GM18526 (cell line): ENCODE data around the gene PANK2.

ENCODE experiments used
- POLR2A ChIP-seq: IDR thresholded peaks from 3 replicates; pipeline ENCODE4 v1.6.1; 2011; ENCODE audit not compliant: insufficient read length; ENCODE audit errors: extremely low read depth

PANK2 gene

GRCh38 chr20:3888622-3889488 lies at the start of gene PANK2:
TSS of gene PANK2 (plus strand) at chr20:3889387.
- TF ChIP-seq POLR2A, result peak; percentile 71

- no peak for TF ChIP-seq POLR2A
Observed at GRCh38 chr20:3842348-3842930, 46.7 kb upstream of the PANK2 start.

- TF ChIP-seq POLR2A, result no peak
Observed at GRCh38 chr20:3843490-3843889, 45.7 kb upstream of the PANK2 start.

- TF ChIP-seq POLR2A, result no peak
Observed at GRCh38 chr20:3846378-3846739, 42.8 kb upstream of the PANK2 start.

- TF ChIP-seq POLR2A, result peak; percentile 89
Observed at GRCh38 chr20:3846740-3847428, 42.3 kb upstream of the PANK2 start, which contains the start of gene MAVS. TSS of gene MAVS (plus strand) at chr20:3846834. CDS start at chr20:3854625, 7,791 bp downstream.

- TF ChIP-seq POLR2A, result no peak
Observed at GRCh38 chr20:3847429-3847940, 41.7 kb upstream of the PANK2 start.

GRCh38 chr20:3848565-3848964 lies 40.6 kb upstream of the PANK2 start:
- TF ChIP-seq POLR2A, result no peak

GRCh38 chr20:3854462-3854871 lies 34.7 kb upstream of the PANK2 start:
- TF ChIP-seq POLR2A, result no peak

- TF ChIP-seq POLR2A, result no peak
Observed at GRCh38 chr20:3857405-3857804, 31.8 kb upstream of the PANK2 start.

- TF ChIP-seq POLR2A, result no peak
Observed at GRCh38 chr20:3858689-3859088, 30.5 kb upstream of the PANK2 start.

- TF ChIP-seq POLR2A, result no peak
Observed at GRCh38 chr20:3861191-3861590, 28.0 kb upstream of the PANK2 start.

GRCh38 chr20:3862333-3862732 lies 26.9 kb upstream of the PANK2 start:
- TF ChIP-seq POLR2A, result no peak

GRCh38 chr20:3863317-3863716 lies 25.9 kb upstream of the PANK2 start:
- TF ChIP-seq POLR2A, result no peak

GRCh38 chr20:3864518-3864917 lies 24.7 kb upstream of the PANK2 start:
- TF ChIP-seq POLR2A, result no peak

GRCh38 chr20:3865152-3865886 lies 23.9 kb upstream of the PANK2 start:
- no peak for TF ChIP-seq POLR2A
